Osteocyte (in vitro differentiated cells): ENCODE results near the gene TECPR1. TPM values are rescaled to one million over a fixed set of nuclear protein-coding genes. Genes with fewer than 3 reads are reported as not detected.

Source experiments
- DNase-seq: peaks from one replicate; pipeline ENCODE4 v3.0.0; 2021; ENCODE audit warnings: mixed read lengths; ENCODE audit not compliant: unreplicated experiment; ENCODE audit errors: extremely low spot score
- H3K27ac Mint-ChIP-seq: one replicate; pipeline ENCODE4 v1.8.0; 2021; ENCODE audit warnings: mild to moderate bottlenecking, mixed read lengths; ENCODE audit not compliant: unreplicated experiment
- H3K27me3 Mint-ChIP-seq: one replicate; pipeline ENCODE4 v1.8.0; 2021; ENCODE audit warnings: mixed read lengths; ENCODE audit not compliant: unreplicated experiment
- H3K36me3 Mint-ChIP-seq: one replicate; pipeline ENCODE4 v1.8.0; 2021; ENCODE audit warnings: mixed read lengths; ENCODE audit not compliant: unreplicated experiment
- H3K4me1 Mint-ChIP-seq: one replicate; pipeline ENCODE4 v1.8.0; 2021; ENCODE audit warnings: mixed read lengths; ENCODE audit not compliant: unreplicated experiment
- H3K4me3 Mint-ChIP-seq: one replicate; pipeline ENCODE4 v1.8.0; 2021; ENCODE audit warnings: mild to moderate bottlenecking, moderate library complexity, mixed read lengths; ENCODE audit not compliant: unreplicated experiment
- H3K9me3 Mint-ChIP-seq: one replicate; pipeline ENCODE4 v1.8.0; 2021; ENCODE audit warnings: mixed read lengths; ENCODE audit not compliant: unreplicated experiment
- CTCF ChIP-seq: fragments of 200-600 bp; sonication (generic); IDR thresholded peaks from 2 replicates; pipeline ENCODE4 v1.5.0; 2021; ENCODE audit warnings: antibody characterized with exemption, mild to moderate bottlenecking, moderate library complexity
- long read RNA-seq: library from polyadenylated mRNA; unstranded; transcript quantifications from one replicate; pipeline ENCODE4 v2.0.0, GENCODE V29; 2021
- total RNA-seq: library from RNA; stranded (reverse); gene quantifications from 2 replicates; pipeline ENCODE4 v1.2.1, GENCODE V29; 2021

Gene TECPR1
- total RNA-seq = 33.6 and 38.7 TPM in 2 replicates
- long read RNA-seq, partial matches to known transcripts = 2 of 8 reads
- long read RNA-seq, other reads (novel, unspliced or antisense) = 6 of 8 reads

- Mint-ChIP-seq H3K9me3 (no peaks in the 10 kb centered on the region), H3K27ac (peak within 1 kb of the TSS; percentile 92), H3K27me3 (no peaks in the 10 kb centered on the region), H3K4me3 (peak within 1 kb of the TSS; percentile 97), H3K36me3 (peaks cover 8% of the 10 kb centered on the region), H3K4me1 (peaks cover 28% of the 10 kb centered on the region)
- DNase-seq = peak; percentile 97
- no peak for TF ChIP-seq CTCF
Observed at GRCh38 chr7:98251601-98252424, at the start of gene TECPR1. TECPR1 (minus strand) TSS chr7:98252232; CDS start chr7:98246146, 6,086 bp downstream.

DNA sequence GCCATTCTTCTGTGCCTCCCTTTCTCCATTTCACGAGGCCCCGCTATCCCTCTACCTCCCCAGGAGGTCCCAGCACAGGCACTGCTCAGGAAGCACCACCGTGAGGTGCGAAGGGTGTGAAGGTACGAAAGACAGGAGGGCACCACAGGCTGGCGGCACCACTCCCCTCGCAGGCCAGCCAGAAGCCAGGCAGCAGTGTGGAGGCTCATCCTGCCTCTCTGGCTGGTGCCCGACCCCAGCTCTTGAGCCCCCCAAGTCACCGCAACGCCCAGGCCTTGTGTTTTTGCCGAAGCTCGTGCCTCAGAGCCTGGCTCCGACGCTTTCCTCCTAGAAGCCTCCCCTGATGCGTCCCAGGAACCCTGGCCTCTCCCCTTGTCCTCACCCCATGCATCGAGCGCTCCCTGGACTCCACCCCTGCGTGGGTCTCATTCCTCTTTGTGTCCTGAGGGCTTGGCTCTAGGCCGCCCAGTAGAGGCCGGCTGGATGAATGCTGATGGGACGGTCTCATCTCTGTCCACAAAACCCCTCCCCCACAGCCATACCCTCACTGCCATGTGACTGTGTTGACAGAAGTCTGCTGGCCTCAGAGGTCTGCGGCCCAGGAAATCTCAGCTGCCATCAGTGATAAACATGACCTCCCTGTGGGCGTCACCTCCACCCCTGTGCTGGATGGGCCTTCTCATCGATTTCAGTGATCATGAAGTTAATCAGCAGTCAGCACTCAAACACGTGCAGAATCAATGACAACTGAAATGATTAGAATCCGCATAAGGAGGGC, 48.8 kb upstream of the TECPR1 start:
- H3K36me3 Mint-ChIP-seq = peaks cover 21% of the 10 kb centered on the region
- no peak for DNase-seq
- no peaks in the 10 kb centered on the region for H3K9me3 Mint-ChIP-seq
- TF ChIP-seq CTCF = no peak
- H3K4me1 Mint-ChIP-seq = peaks cover 2% of the 10 kb centered on the region
- H3K27ac Mint-ChIP-seq = no peak overlapping the region
- no peaks in the 10 kb centered on the region for H3K27me3 Mint-ChIP-seq
- H3K4me3 Mint-ChIP-seq = no peak overlapping the region

GRCh38 chr7:98297626-98298286, 45.7 kb upstream of the TECPR1 start:
- DNase-seq = no peak
- no peak for TF ChIP-seq CTCF
- no peaks in the 10 kb centered on the region for H3K9me3 Mint-ChIP-seq
- H3K27ac Mint-ChIP-seq = no peak overlapping the region
- no peak overlapping the region for H3K4me3 Mint-ChIP-seq
- H3K4me1 Mint-ChIP-seq = peaks cover 17% of the 10 kb centered on the region
- no peaks in the 10 kb centered on the region for H3K27me3 Mint-ChIP-seq
- peaks cover 27% of the 10 kb centered on the region for H3K36me3 Mint-ChIP-seq

DNA sequence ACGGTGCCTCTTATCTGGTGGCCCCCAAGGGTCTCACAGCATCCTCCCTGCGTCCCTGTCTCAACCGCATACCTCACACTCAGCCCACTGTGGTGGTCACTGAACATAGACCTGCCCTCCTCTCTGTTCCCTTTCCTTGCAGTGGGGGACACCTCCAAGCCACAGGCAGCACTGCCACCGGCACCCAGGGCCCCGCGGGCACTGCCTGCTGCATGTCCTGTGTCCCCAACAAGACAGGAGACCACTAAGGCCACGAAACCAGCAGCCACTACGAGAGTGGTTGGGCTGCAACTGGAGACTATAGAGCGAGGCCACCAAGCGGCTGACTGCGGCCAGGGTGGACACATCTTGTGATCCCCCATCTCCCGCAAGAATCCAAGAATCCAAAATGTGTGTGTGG, 44.8 kb upstream of the TECPR1 start:
- peaks cover 23% of the 10 kb centered on the region for H3K36me3 Mint-ChIP-seq
- H3K27me3 Mint-ChIP-seq = no peaks in the 10 kb centered on the region
- H3K4me1 Mint-ChIP-seq = peaks cover 17% of the 10 kb centered on the region
- no peak for TF ChIP-seq CTCF
- H3K27ac Mint-ChIP-seq = peak overlapping the region; percentile 44
- DNase-seq = no peak
- no peak overlapping the region for H3K4me3 Mint-ChIP-seq
- no peaks in the 10 kb centered on the region for H3K9me3 Mint-ChIP-seq
